ENCODE data around the gene ADAM11. TPM values are rescaled to one million over a fixed set of nuclear protein-coding genes. Genes with fewer than 3 reads are reported as not detected.

The ADAM11 gene
- total and polyA plus RNA-seq, 2 of the 13 experiments (the other 11 are each of a cell fraction or from before 2014, with no cell fraction given) = 0.38 to 0.91 TPM

- TF ChIP-seq ARNT2 (CRISPR knock-in tag; IDR thresholded peaks at IDR 0.05; ENCODE audit: low read depth) (no peak), PLRG1 (conservative IDR thresholded peaks at IDR 0.05) (no peak), NR0B2 (CRISPR knock-in tag; IDR thresholded peaks at IDR 0.05) (peak; percentile 88), BHLHE40 (IDR thresholded peaks at IDR 0.05; ENCODE audit: low read length) (no peak), CCAR2 (optimal IDR thresholded peaks at IDR 0.05; ENCODE audit: low read depth, low read length) (no peak), ZNF589 (CRISPR knock-in tag; conservative IDR thresholded peaks at IDR 0.05) (no peak), ZNF609 (CRISPR knock-in tag; IDR thresholded peaks at IDR 0.05; ENCODE audit: borderline replicate concordance) (peak; percentile 34; the same call in 1 of the 2 replicates), MLXIP (CRISPR knock-in tag; IDR thresholded peaks at IDR 0.05; ENCODE audit: borderline replicate concordance) (no peak), DNMT1 (CRISPR knock-in tag; IDR thresholded peaks at IDR 0.05) (no peak), ZNF543 (CRISPR knock-in tag; IDR thresholded peaks at IDR 0.05) (peak; percentile 45; the same call in 1 of the 2 replicates), SMYD3 (CRISPR knock-in tag; IDR thresholded peaks at IDR 0.05) (no peak), ZFP91 (CRISPR knock-in tag; IDR thresholded peaks at IDR 0.05; ENCODE audit: borderline replicate concordance) (peak; percentile 92), ZNF614 (CRISPR knock-in tag; IDR thresholded peaks at IDR 0.05; ENCODE audit: borderline replicate concordance) (no peak), ZNF253 (CRISPR knock-in tag; IDR thresholded peaks at IDR 0.05; ENCODE audit: borderline replicate concordance) (peak; percentile 86; the same call in 1 of the 2 replicates), FOXM1 (CRISPR knock-in tag; IDR thresholded peaks at IDR 0.05) (peak; percentile 85; the same call in 1 of the 2 replicates), ADNP (CRISPR knock-in tag; IDR thresholded peaks at IDR 0.05) (no peak), POLR2AphosphoS5 (IDR thresholded peaks at IDR 0.05; ENCODE audit: low read depth, low read length) (peak; percentile 66), MYC (CRISPR knock-in tag; IDR thresholded peaks at IDR 0.05; ENCODE audit: borderline replicate concordance) (peak; percentile 80; the same call in 1 of the 2 replicates), ZNF883 (CRISPR knock-in tag; IDR thresholded peaks at IDR 0.05; ENCODE audit: not compliant biosample characterization) (peak; percentile 88), SP4 (CRISPR knock-in tag; IDR thresholded peaks at IDR 0.05) (no peak)
These were observed 16.5 kb downstream of the ADAM11 start (continued) for GRCh38 chr17:44775136-44775837.
